Lower lobe of right lung (tissue), 2 donors: ENCODE measurements around the gene OPRM1. TPM values are rescaled to one million over a fixed set of nuclear protein-coding genes. Genes with fewer than 3 reads are reported as not detected.
"Not testable (repeated sequence)": the region's sequence is repeated elsewhere in the genome, so short reads cannot be mapped to it uniquely, and the experiment has no call there.

Source experiments
- ATAC-seq, 2 donors: fragments of 200-7000 bp; cut with Tn5 transposase; one replicate each; pipeline ENCODE4 v1.9.1; 2020 to 2022; ENCODE audit warnings: mild to moderate bottlenecking in 2 of 2, moderate library complexity in 2 of 2
- DNase-seq: peaks from one replicate; pipeline ENCODE4 v3.0.0-alpha.2; 2020
- H3K27ac ChIP-seq: fragments of 200-600 bp; one replicate; pipeline ENCODE4 v1.8.0; 2022
- H3K27me3 ChIP-seq: fragments of 200-600 bp; one replicate; pipeline ENCODE4 v1.8.0; 2022; ENCODE audit warnings: low read depth
- H3K36me3 ChIP-seq: fragments of 200-600 bp; one replicate; pipeline ENCODE4 v1.8.0; 2022; ENCODE audit warnings: mild to moderate bottlenecking
- H3K4me1 ChIP-seq: fragments of 200-600 bp; one replicate; pipeline ENCODE4 v1.8.0; 2022
- H3K4me3 ChIP-seq: fragments of 200-600 bp; one replicate; pipeline ENCODE4 v1.8.0; 2022; ENCODE audit warnings: mild to moderate bottlenecking
- H3K9me3 ChIP-seq: fragments of 200-600 bp; one replicate; pipeline ENCODE4 v1.8.0; 2022
- intact Hi-C: fragments of 100-400 bp; cut with DNase I; formaldehyde crosslinking; loops from one replicate; pipeline ENCODE4 v1.11.0; 2022
- total RNA-seq: library from RNA; stranded (reverse); fragmentation: NEBNext Ultra II Directional; extraction: Animal tissue kit (Norgen Biotek cat#: 25700); gene quantifications from one replicate; pipeline ENCODE4 v1.2.1, GENCODE V29; 2021
- TF ChIP-seq, protein P1 (sequence below): fragments of 200-600 bp; IDR thresholded peaks from one replicate; pipeline ENCODE4 v1.8.0; 2022; ENCODE audit warnings: antibody characterized with exemption, mild to moderate bottlenecking
- donor health status: DM: no; HTN: yes; CAD: no; lungs with severe emphysema.

The OPRM1 gene
- total RNA-seq, 1 donor from 2014 or later, result not detected

DNA sequence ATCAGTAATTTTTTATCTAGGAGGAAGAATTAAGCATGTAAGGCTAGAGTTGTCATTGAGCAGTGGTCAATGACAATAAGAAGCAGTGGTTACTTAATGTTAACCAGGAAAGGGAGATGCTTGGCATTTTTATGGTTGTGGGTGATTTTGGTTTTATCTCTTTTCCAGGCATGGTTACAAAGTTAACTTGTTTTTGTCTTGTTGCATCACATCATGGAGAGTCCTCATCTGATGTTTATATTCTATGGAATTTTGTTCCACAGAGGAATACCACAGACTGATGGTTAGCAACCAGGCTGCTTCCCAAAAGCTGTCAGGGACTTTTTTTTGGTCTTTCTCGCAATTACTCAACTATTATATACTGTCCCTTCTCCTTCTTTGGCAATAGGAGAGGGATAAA lies 32.7 kb downstream of the OPRM1 start:
- DNase-seq (no peak), ATAC-seq (no peak)
- H3K36me3 ChIP-seq, result no peaks in the 10 kb centered on the region
- TF ChIP-seq, protein P1, sequence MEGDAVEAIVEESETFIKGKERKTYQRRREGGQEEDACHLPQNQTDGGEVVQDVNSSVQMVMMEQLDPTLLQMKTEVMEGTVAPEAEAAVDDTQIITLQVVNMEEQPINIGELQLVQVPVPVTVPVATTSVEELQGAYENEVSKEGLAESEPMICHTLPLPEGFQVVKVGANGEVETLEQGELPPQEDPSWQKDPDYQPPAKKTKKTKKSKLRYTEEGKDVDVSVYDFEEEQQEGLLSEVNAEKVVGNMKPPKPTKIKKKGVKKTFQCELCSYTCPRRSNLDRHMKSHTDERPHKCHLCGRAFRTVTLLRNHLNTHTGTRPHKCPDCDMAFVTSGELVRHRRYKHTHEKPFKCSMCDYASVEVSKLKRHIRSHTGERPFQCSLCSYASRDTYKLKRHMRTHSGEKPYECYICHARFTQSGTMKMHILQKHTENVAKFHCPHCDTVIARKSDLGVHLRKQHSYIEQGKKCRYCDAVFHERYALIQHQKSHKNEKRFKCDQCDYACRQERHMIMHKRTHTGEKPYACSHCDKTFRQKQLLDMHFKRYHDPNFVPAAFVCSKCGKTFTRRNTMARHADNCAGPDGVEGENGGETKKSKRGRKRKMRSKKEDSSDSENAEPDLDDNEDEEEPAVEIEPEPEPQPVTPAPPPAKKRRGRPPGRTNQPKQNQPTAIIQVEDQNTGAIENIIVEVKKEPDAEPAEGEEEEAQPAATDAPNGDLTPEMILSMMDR, result no peak
- no peaks in the 10 kb centered on the region for H3K9me3 ChIP-seq
- no peaks in the 10 kb centered on the region for H3K4me1 ChIP-seq
- intact Hi-C loops, result no loop called here
- H3K4me3 ChIP-seq, result no peak overlapping the region
- H3K27ac ChIP-seq, result no peak overlapping the region
- H3K27me3 ChIP-seq, result no peaks in the 10 kb centered on the region

DNA sequence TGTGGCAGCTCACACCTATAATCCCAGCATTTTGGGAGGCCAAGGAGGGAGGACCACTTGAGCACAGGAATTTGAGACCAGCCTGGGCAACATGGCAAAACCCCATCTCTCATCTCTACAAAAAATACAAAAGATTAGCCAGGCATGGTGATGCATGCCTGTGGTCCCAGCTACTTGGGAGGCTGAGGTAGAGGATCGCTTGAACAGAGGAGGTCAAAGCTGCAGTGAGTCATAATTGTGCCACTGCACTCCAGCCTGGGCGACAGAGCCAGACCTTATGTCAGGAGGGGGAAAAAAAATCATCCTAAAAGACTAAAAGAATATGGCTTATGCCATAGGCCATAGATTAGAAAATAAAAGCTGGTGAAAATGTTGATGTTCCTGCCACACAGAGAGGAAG lies 39.6 kb downstream of the OPRM1 start:
- H3K4me1 ChIP-seq, H3K36me3 ChIP-seq, ATAC-seq, DNase-seq, H3K9me3 ChIP-seq, intact Hi-C loops, H3K27ac ChIP-seq, H3K27me3 ChIP-seq, H3K4me3 ChIP-seq: not testable (repeated sequence)

DNA sequence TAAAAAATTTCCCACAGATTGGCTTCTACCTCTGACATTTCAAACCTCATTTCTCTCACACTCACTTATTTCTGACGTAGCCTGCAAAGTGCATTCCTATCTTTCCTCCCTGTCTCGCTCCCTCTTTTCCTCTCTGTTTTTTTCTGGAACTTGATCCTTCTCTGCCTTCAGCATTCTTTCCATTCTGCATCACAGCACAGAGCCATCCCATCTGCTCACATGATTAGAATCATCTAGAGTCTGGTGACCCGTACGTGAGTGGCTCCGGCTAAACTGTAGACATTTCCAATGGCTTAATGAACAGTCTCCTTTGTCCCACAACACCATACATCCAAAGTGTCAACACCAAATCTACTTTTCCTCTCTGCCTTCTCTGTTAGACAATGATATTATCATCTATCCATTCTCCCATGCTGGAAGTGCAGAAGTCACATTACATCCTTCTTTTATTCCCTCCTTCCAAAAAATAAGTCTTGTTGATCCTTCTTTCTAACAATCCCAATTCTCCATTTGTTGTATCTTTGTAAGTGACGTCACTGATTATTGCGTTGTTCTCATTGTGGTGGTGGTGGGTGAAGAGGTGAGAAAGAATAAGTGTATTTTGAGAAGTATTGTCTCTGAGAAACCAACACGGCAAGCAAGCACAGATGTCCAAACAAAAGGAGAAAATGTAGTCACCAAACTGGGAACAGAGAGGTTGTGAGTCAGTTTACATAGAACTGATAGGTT lies 41.6 kb downstream of the OPRM1 start:
- H3K27ac ChIP-seq, result no peak overlapping the region
- DNase-seq (no peak), ATAC-seq (no peak)
- TF ChIP-seq, protein P1, result no peak
- no peaks in the 10 kb centered on the region for H3K36me3 ChIP-seq
- intact Hi-C loops, result no loop called here
- H3K9me3 ChIP-seq, result no peaks in the 10 kb centered on the region
- no peaks in the 10 kb centered on the region for H3K27me3 ChIP-seq
- no peak overlapping the region for H3K4me3 ChIP-seq
- no peaks in the 10 kb centered on the region for H3K4me1 ChIP-seq

DNA sequence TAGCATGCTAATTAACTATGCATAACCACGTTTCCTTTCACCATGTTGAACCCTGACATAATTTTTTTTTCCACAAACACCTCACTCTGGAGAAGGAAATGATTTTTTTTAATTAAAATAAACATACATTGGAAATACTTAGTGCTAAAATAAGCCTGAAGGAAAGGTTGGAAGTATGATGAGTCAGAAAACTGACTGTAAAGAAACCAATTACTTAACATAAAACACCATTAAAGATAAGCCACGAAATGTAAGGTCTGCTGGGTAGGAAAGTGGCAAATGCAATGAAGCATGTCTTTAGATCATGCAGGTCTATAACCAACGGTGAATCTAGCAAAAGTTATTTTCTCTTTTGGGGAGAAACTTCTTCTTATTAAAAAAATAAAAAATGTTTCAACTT lies 47.5 kb downstream of the OPRM1 start:
- H3K27me3 ChIP-seq, result no peaks in the 10 kb centered on the region
- no peak overlapping the region for H3K27ac ChIP-seq
- intact Hi-C loops, result no loop called here
- ATAC-seq (no peak), DNase-seq (no peak)
- TF ChIP-seq, protein P1, result no peak
- no peaks in the 10 kb centered on the region for H3K4me1 ChIP-seq
- H3K4me3 ChIP-seq, result no peak overlapping the region
- H3K36me3 ChIP-seq, result no peaks in the 10 kb centered on the region
- H3K9me3 ChIP-seq, result no peaks in the 10 kb centered on the region

DNA sequence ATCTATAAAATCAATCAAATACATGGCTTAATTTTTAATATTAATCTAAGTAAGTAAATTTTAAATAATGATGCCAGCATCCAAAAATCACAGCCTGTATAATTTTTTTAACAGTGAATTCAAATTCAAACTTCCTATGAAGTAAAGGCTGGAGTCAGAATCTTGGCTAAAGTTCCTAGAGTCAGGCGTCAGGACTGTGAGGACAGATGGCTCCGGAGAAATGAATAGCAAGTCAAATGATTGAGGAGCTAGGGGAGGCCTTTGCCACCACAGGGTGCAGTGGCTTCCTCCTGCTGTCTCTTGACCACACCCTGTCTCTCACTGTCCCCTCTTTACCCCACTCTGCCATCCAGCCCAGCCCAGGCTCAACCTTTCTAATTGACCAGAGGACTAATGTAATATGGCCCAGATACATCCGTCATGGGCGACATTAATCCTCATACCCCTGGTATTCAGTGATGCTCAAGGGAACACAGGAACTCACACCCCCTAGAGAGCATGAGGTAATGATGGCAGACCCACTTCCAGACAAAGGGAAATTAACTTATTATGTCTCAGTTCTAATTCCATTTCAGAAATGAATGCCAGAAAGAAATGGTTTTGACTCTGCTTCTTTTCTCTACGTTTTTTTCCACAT lies 53.4 kb downstream of the OPRM1 start:
- ATAC-seq (peak in 1 of 2 donors; percentile 21), DNase-seq (no peak)
- H3K9me3 ChIP-seq, result no peaks in the 10 kb centered on the region
- H3K27ac ChIP-seq, result no peak overlapping the region
- H3K27me3 ChIP-seq, result no peaks in the 10 kb centered on the region
- TF ChIP-seq, protein P1, result no peak
- H3K4me1 ChIP-seq, result no peaks in the 10 kb centered on the region
- no peak overlapping the region for H3K4me3 ChIP-seq
- intact Hi-C loops, result no loop called here
- H3K36me3 ChIP-seq, result no peaks in the 10 kb centered on the region

DNA sequence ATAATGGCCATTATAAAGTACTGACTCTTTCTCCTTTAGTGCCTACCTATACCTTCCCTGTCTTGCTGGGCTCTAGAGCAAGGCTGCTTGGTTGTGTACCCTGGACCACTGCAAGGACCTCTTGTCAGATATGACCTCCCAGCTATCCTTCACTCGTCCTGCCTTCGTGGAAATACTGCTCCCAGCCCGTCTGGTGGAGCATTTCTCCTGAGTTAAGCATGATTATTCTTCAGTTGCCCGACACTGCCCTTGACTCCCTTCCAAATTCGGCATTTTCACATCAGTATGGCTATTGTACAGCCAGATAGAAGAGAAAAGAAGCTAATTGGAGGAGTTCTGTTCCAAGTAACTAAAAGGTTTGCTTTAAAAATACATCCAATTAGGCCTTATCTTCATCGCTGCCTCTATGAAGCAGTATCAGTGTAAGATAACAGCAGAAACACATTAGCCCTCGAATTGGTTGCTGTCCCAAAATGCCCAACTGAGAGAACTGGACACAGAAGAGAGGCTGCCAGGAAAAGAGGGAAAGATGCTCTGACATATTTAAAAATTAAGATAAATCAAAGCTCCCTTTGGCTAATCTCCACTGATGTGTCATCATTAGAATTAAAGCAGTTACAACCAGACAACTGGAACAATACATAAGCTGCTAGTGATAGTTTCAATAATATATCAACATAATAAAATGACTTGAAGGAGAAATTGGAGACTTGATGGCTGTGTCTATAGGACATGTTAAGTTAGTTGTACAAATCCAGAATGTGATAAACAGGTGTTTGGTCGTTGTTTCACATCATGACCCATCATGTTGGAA lies 54.4 kb downstream of the OPRM1 start:
- ATAC-seq (no peak), DNase-seq (no peak)
- Histone ChIP-seq H3K27ac (no peak overlapping the region), H3K4me3 (no peak overlapping the region), H3K9me3 (no peaks in the 10 kb centered on the region), H3K36me3 (no peaks in the 10 kb centered on the region), H3K27me3 (no peaks in the 10 kb centered on the region), H3K4me1 (no peaks in the 10 kb centered on the region)
- intact Hi-C loops, result no loop called here
- TF ChIP-seq, protein P1, result no peak
